SK-N-MC (cell line): ENCODE data around the gene PLXNA4.

Source experiments
- EZH2 ChIP-seq: fragments of 200-600 bp; sonication (generic); IDR thresholded peaks from one replicate; pipeline ENCODE4 v1.6.1; 2017; ENCODE audit warnings: antibody characterized with exemption
- FOXP2 ChIP-seq: optimal IDR thresholded peaks from 2 replicates; pipeline ENCODE3; 2011; ENCODE audit warnings: mild to moderate bottlenecking, moderate library complexity; ENCODE audit not compliant: insufficient read depth; ENCODE audit errors: extremely low read length, control extremely low read depth
- POLR2AphosphoS5 ChIP-seq: IDR thresholded peaks from 2 replicates; pipeline ENCODE4 v1.6.1; 2012; ENCODE audit warnings: mild to moderate bottlenecking, low read depth, low read length, borderline replicate concordance

DNA sequence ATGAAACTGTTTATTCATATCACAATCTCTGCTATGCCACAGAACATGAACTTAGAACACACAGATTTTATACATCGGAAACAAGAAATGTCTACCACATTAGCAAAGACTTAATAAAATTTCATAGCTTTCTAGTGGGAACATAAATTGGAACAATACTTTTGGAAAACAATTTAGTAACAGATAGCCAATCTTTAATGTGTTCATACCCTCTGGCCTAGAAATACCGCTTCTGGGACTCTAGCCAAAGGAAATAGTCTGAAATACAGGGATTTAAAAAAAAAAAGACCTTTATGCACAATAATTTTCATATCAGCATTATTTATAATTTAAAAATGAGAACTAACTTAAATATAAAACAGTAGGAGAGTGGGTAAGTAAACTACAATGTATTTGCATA, 168.5 kb downstream of the PLXNA4 start:
- TF ChIP-seq EZH2, result no peak
- no peak for TF ChIP-seq POLR2AphosphoS5
- TF ChIP-seq FOXP2, result no peak
